K562 (cell line): Measurements from ENCODE around the gene TOM1L1. TPM values are rescaled to one million over a fixed set of nuclear protein-coding genes. Genes with fewer than 3 reads are reported as not detected.

Experiments
- CREBBP ChIP-seq: IDR thresholded peaks from one replicate; pipeline ENCODE4 v1.6.1; 2012; ENCODE audit warnings: low read depth, mild to moderate bottlenecking, control low read depth, inconsistent platforms, low read length
- NEUROD1 ChIP-seq: fragments of 150-350 bp; IDR thresholded peaks from 2 replicates; pipeline ENCODE4 v1.6.1; 2014; ENCODE audit warnings: borderline replicate concordance, low read length, low read depth; ENCODE audit not compliant: partially characterized antibody
- POLR2H ChIP-seq: IDR thresholded peaks from 2 replicates; pipeline ENCODE4 v1.6.1; 2016; ENCODE audit warnings: missing genetic modification characterization, low read depth, mild to moderate bottlenecking, control low read depth, missing compliant biosample characterization, moderate library complexity
- RFX7 ChIP-seq: fragments of 250-450 bp; sonication (Bioruptor Pico); IDR thresholded peaks from 2 replicates; pipeline ENCODE4 v1.5.1; 2021; ENCODE audit warnings: mild to moderate bottlenecking
- TSHZ1 ChIP-seq: fragments of 250-450 bp; sonication (Bioruptor Pico); IDR thresholded peaks from 2 replicates; pipeline ENCODE4 v1.4.0; 2020; ENCODE audit warnings: mild to moderate bottlenecking, moderate library complexity
- polyA plus RNA-seq, 8 experiments: library from polyadenylated mRNA; depleted of rRNA in 4 of 8; stranded (reverse) in 5 of 8; unstranded in 3 of 8; fragments of >200 nt; fragmentation: Nextera tagmentation in 2 of 8; fragmentation: Illumina TruSeq in 1 of 8; extraction: Ambion mirVana in 2 of 8; extraction: Trizol in 1 of 8; gene quantifications; 2 replicates each; pipeline versions ENCODE4 v1.2.1 to v1.2.3, GENCODE V29; 2011 to 2014; ENCODE audit warnings: inconsistent platforms in 1 of 8, missing spikeins in 1 of 8
- total RNA-seq, 7 experiments: library from RNA; depleted of rRNA in 6 of 7; stranded (reverse); fragments of >200 nt in 6 of 7; fragmentation: Illumina TruSeq in 2 of 7; extraction: Trizol in 2 of 7; gene quantifications; 2 replicates each; pipeline versions ENCODE4 v1.2.1 to v1.2.3, GENCODE V29; 2011 to 2021; ENCODE audit warnings: low replicate concordance in 1 of 7
- TF ChIP-seq, protein P1 (sequence below): fragments of 450-650 bp; IDR thresholded peaks from 2 replicates; pipeline ENCODE4 v1.6.1; 2016; ENCODE audit warnings: mild to moderate bottlenecking, moderate library complexity
- TF ChIP-seq, protein P2 (sequence below): sonication (generic); formaldehyde crosslinking; IDR thresholded peaks from 2 replicates; pipeline ENCODE4 v1.8.1; 2023; ENCODE audit warnings: mild to moderate bottlenecking, missing genetic modification reagents
- TF ChIP-seq, protein P3 (sequence below): sonication (generic); IDR thresholded peaks from 2 replicates; pipeline ENCODE4 v1.6.1; 2016

Gene TOM1L1
- total and polyA plus RNA-seq, 9 of the 15 experiments (the other 6 are each of a cell fraction or from before 2014, with no cell fraction given), result 21.3 to 74.3 (median 31.0) TPM

DNA sequence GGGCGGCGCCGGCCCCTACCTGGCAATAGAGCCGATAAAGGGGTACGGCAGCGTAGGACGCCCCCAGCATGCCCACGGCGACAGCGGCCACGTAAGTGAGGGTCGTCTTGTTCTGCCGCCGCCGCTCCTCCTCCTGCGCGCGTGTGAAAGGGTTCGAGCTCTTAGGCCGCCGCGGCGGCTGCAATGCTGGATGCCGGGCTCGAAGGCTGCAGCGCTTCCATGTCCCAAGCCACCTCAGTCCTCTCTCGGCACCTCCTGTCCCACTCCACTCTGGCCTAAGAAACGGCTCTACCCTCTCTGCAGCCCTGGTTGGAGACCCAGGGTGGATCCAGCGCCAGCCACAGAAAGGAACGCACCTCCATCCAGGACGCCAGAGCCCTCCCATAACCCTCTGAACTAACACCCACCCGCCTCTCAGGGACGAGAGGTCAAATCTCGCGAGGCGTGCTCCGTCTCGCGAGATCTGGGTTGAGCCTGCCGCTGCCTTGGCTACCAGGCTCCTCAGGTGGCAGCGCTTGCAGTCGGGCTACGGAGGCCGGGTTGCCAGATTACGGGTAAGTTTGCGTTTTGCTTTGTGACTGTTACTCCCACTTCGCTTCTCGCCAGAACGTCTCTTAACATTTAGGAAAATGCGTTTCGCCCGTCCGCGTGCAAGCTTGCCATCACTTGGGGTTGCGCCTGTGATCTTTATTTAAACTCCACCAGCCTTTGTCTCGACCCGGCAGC, 67.8 kb downstream of the TOM1L1 start, which contains the start of the genes COX11 and STXBP4 (continued):
- TF ChIP-seq, protein P1, sequence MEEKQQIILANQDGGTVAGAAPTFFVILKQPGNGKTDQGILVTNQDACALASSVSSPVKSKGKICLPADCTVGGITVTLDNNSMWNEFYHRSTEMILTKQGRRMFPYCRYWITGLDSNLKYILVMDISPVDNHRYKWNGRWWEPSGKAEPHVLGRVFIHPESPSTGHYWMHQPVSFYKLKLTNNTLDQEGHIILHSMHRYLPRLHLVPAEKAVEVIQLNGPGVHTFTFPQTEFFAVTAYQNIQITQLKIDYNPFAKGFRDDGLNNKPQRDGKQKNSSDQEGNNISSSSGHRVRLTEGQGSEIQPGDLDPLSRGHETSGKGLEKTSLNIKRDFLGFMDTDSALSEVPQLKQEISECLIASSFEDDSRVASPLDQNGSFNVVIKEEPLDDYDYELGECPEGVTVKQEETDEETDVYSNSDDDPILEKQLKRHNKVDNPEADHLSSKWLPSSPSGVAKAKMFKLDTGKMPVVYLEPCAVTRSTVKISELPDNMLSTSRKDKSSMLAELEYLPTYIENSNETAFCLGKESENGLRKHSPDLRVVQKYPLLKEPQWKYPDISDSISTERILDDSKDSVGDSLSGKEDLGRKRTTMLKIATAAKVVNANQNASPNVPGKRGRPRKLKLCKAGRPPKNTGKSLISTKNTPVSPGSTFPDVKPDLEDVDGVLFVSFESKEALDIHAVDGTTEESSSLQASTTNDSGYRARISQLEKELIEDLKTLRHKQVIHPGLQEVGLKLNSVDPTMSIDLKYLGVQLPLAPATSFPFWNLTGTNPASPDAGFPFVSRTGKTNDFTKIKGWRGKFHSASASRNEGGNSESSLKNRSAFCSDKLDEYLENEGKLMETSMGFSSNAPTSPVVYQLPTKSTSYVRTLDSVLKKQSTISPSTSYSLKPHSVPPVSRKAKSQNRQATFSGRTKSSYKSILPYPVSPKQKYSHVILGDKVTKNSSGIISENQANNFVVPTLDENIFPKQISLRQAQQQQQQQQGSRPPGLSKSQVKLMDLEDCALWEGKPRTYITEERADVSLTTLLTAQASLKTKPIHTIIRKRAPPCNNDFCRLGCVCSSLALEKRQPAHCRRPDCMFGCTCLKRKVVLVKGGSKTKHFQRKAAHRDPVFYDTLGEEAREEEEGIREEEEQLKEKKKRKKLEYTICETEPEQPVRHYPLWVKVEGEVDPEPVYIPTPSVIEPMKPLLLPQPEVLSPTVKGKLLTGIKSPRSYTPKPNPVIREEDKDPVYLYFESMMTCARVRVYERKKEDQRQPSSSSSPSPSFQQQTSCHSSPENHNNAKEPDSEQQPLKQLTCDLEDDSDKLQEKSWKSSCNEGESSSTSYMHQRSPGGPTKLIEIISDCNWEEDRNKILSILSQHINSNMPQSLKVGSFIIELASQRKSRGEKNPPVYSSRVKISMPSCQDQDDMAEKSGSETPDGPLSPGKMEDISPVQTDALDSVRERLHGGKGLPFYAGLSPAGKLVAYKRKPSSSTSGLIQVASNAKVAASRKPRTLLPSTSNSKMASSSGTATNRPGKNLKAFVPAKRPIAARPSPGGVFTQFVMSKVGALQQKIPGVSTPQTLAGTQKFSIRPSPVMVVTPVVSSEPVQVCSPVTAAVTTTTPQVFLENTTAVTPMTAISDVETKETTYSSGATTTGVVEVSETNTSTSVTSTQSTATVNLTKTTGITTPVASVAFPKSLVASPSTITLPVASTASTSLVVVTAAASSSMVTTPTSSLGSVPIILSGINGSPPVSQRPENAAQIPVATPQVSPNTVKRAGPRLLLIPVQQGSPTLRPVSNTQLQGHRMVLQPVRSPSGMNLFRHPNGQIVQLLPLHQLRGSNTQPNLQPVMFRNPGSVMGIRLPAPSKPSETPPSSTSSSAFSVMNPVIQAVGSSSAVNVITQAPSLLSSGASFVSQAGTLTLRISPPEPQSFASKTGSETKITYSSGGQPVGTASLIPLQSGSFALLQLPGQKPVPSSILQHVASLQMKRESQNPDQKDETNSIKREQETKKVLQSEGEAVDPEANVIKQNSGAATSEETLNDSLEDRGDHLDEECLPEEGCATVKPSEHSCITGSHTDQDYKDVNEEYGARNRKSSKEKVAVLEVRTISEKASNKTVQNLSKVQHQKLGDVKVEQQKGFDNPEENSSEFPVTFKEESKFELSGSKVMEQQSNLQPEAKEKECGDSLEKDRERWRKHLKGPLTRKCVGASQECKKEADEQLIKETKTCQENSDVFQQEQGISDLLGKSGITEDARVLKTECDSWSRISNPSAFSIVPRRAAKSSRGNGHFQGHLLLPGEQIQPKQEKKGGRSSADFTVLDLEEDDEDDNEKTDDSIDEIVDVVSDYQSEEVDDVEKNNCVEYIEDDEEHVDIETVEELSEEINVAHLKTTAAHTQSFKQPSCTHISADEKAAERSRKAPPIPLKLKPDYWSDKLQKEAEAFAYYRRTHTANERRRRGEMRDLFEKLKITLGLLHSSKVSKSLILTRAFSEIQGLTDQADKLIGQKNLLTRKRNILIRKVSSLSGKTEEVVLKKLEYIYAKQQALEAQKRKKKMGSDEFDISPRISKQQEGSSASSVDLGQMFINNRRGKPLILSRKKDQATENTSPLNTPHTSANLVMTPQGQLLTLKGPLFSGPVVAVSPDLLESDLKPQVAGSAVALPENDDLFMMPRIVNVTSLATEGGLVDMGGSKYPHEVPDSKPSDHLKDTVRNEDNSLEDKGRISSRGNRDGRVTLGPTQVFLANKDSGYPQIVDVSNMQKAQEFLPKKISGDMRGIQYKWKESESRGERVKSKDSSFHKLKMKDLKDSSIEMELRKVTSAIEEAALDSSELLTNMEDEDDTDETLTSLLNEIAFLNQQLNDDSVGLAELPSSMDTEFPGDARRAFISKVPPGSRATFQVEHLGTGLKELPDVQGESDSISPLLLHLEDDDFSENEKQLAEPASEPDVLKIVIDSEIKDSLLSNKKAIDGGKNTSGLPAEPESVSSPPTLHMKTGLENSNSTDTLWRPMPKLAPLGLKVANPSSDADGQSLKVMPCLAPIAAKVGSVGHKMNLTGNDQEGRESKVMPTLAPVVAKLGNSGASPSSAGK, result no peak
- TF ChIP-seq RFX7 (CRISPR knock-in tag) (no peak), POLR2H (tag) (peak; percentile 54), CREBBP (no peak), TSHZ1 (CRISPR knock-in tag) (no peak), NEUROD1 (peak; percentile 97)
- TF ChIP-seq, protein P2, sequence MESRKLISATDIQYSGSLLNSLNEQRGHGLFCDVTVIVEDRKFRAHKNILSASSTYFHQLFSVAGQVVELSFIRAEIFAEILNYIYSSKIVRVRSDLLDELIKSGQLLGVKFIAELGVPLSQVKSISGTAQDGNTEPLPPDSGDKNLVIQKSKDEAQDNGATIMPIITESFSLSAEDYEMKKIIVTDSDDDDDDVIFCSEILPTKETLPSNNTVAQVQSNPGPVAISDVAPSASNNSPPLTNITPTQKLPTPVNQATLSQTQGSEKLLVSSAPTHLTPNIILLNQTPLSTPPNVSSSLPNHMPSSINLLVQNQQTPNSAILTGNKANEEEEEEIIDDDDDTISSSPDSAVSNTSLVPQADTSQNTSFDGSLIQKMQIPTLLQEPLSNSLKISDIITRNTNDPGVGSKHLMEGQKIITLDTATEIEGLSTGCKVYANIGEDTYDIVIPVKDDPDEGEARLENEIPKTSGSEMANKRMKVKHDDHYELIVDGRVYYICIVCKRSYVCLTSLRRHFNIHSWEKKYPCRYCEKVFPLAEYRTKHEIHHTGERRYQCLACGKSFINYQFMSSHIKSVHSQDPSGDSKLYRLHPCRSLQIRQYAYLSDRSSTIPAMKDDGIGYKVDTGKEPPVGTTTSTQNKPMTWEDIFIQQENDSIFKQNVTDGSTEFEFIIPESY (CRISPR knock-in tag), result no peak
- TF ChIP-seq, protein P3, sequence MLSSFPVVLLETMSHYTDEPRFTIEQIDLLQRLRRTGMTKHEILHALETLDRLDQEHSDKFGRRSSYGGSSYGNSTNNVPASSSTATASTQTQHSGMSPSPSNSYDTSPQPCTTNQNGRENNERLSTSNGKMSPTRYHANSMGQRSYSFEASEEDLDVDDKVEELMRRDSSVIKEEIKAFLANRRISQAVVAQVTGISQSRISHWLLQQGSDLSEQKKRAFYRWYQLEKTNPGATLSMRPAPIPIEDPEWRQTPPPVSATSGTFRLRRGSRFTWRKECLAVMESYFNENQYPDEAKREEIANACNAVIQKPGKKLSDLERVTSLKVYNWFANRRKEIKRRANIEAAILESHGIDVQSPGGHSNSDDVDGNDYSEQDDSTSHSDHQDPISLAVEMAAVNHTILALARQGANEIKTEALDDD, result peak; percentile 90
